Testis (tissue), 3 donors: Measurements from ENCODE around the gene RGS13. TPM values are rescaled to one million over a fixed set of nuclear protein-coding genes. Genes with fewer than 3 reads are reported as not detected.

ENCODE experiments used
- DNase-seq: peaks from one replicate; pipeline ENCODE4 v3.0.0-alpha.2; 2019
- H3K27ac ChIP-seq, 2 donors: fragments of 200-600 bp; sonication (generic); one replicate each; pipeline ENCODE4 v1.5.1; 2019
- H3K27me3 ChIP-seq: fragments of 200-600 bp; sonication (generic); one replicate; pipeline ENCODE4 v1.5.1; 2019
- H3K36me3 ChIP-seq: fragments of 200-600 bp; sonication (generic); one replicate; pipeline ENCODE4 v1.5.1; 2017; ENCODE audit warnings: low read depth; ENCODE audit errors: missing control alignments
- H3K4me1 ChIP-seq: fragments of 200-600 bp; sonication (generic); one replicate; pipeline ENCODE4 v1.5.1; 2019
- H3K4me3 ChIP-seq, 2 donors: fragments of 200-600 bp; sonication (generic); one replicate each; pipeline ENCODE4 v1.5.1; 2017 to 2019
- H3K9me3 ChIP-seq: fragments of 200-600 bp; sonication (generic); one replicate; pipeline ENCODE4 v1.5.1; 2017
- CTCF ChIP-seq, 3 experiments: fragments of 450-650 bp in 2 of 3; fragments of 200-600 bp in 1 of 3; sonication (generic) in 1 of 3; IDR thresholded peaks; one replicate each; pipeline ENCODE4 v1.5.1; 2016 to 2019; ENCODE audit warnings: antibody characterized with exemption in 3 of 3, mild to moderate bottlenecking in 2 of 3, moderate library complexity in 1 of 3
- POLR2A ChIP-seq: fragments of 450-650 bp; IDR thresholded peaks from one replicate; pipeline ENCODE4 v1.6.1; 2017; ENCODE audit warnings: antibody characterized with exemption, mild to moderate bottlenecking, moderate library complexity
- WGBS, 2 donors: methylation state at CpG; one replicate each; pipeline ENCODE4 v1.1.5; 2018; 5-methylcytosine and 5-hydroxymethylcytosine counted together
- intact Hi-C: fragments of 100-400 bp; cut with DNase I; formaldehyde crosslinking; loops from one replicate; pipeline ENCODE4 v1.15.1; 2023; ENCODE audit warnings: low total_unique reads
- polyA plus RNA-seq: library from polyadenylated mRNA; stranded (reverse); fragments of 350-450 nt; fragmentation: Illumina TruSeq; extraction: RNeasy Lipid Tissue Mini Kit (QIAGEN cat#74804); gene quantifications from one replicate; pipeline ENCODE4 v1.2.3, GENCODE V29; 2014; ENCODE audit warnings: low read depth, low replicate concordance; ENCODE audit not compliant: insufficient read depth
- total RNA-seq, 2 donors: library from RNA; depleted of rRNA; stranded (reverse); fragments of >200 nt; gene quantifications; one replicate each; pipeline ENCODE4 v1.2.3, GENCODE V29; 2016

The RGS13 gene
- total and polyA plus RNA-seq, 3 donors from 2014 or later = 0.25 TPM; not detected in 2

DNA sequence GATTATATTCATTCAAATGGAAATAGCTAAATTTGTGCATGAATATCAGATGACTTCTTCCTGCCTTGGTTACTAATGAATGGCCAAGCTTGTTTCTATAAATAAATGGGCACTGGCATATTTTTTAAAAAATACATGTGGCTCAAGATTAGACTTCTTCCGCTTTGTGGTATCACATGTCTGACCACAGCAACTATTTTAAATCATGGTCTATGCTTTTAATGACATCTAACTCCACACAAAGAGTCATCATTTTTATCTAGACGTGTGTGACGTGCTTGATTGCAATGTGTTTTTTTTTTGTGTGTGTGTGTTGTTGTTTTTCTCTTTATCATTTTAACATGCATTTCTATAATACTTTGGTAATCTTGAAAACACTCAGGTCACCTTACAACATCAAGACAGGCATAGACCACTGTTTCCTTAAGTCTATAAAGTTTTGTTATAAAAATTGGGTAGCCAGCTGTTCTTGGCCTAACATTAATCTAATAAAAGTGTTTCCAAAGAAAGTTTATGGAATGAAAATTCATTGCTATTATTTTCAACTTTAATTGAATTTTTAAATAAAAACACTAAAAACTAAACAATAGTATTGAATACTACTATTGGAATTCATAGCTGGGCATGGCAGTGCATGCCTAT is 30.8 kb upstream of the RGS13 start:
- Histone ChIP-seq H3K4me1 (no peaks in the 10 kb centered on the region), H3K4me3 (no peak overlapping the region), H3K27me3 (no peaks in the 10 kb centered on the region), H3K36me3 (no peaks in the 10 kb centered on the region), H3K9me3 (no peaks in the 10 kb centered on the region), H3K27ac (no peak overlapping the region)
- 82 to 87% methylated on average over 3 of the region's 3 CpGs for WGBS, 2 donors
- TF ChIP-seq POLR2A (no peak), CTCF (IDR thresholded peaks at IDR 0.05) (no peak)
- DNase-seq = no peak
- intact Hi-C loops = loop anchor here (10.0 kb wide), 1 partner anchor 130 kb away; no protein-coding TSS in a partner anchor

- DNase-seq = no peak
- Histone ChIP-seq H3K9me3 (no peaks in the 10 kb centered on the region), H3K36me3 (no peaks in the 10 kb centered on the region), H3K27me3 (no peaks in the 10 kb centered on the region), H3K27ac (no peak overlapping the region), H3K4me1 (no peaks in the 10 kb centered on the region), H3K4me3 (no peak overlapping the region)
- intact Hi-C loops = loop anchor here (10.0 kb wide), 1 partner anchor 134 kb away; no protein-coding TSS in a partner anchor
- WGBS, 2 donors = 62 to 90% methylated on average over 2 of the region's 2 CpGs
- TF ChIP-seq CTCF (IDR thresholded peaks at IDR 0.05) = no peak
- TF ChIP-seq POLR2A = no peak
Observed at GRCh38 chr1:192608671-192609070, 27.3 kb upstream of the RGS13 start.

DNA sequence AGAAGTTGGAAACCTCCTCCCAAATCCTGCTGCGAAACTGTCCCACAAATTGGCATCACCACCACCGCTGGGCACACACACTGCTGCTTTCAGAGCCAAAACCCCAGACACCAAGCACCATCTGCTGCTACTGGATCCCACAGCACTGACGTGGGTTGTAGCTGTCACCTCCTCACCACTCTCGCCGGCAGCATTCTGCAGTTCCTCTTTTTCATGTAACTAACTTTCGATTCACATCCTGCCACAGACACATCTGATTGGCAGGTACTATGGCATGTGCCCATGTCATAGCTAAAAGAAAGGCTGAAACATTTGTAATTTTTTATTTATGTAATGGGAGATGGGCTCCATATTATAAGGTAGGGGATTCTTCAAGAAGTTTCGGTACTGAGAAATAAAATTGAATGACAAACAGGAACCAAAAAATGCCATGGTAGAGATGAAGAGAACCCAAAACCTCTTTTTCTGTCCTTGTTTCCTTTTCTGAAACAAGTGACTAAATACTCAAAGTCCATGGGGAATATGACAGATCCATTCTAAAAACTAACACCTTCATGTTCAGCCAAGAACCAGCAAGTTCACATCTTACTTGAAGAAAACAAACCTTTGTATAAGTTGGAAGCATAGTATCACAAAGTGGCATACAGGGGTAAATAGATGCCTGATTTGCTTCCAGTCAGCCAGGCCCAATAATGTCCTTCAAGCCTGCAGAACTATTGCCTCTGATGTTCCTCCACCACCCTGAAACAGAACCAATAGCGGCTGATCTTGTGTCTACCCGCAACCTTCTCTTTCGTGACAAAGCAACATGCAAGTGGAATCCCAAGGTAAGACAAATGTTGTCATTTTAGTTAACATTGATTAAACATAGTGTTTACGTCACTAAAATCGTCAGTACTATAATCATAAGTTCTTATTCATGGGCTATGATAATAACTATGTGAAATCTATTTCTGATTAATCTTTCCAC is 26.6 kb upstream of the RGS13 start:
- Histone ChIP-seq H3K27me3 (no peaks in the 10 kb centered on the region), H3K9me3 (no peaks in the 10 kb centered on the region), H3K36me3 (no peaks in the 10 kb centered on the region), H3K4me1 (no peaks in the 10 kb centered on the region), H3K4me3 (no peak overlapping the region), H3K27ac (no peak overlapping the region)
- intact Hi-C loops = loop anchor here (10.0 kb wide), 1 partner anchor 135 kb away; no protein-coding TSS in a partner anchor
- peak; percentile 61 for DNase-seq
- TF ChIP-seq CTCF (IDR thresholded peaks at IDR 0.05) = no peak
- TF ChIP-seq POLR2A = no peak
- WGBS, 2 donors = 83 to 84% methylated on average over 12 of the region's 12 CpGs

- Histone ChIP-seq H3K4me3 (no peak overlapping the region), H3K27me3 (no peaks in the 10 kb centered on the region), H3K27ac (no peak overlapping the region), H3K9me3 (no peaks in the 10 kb centered on the region), H3K36me3 (no peaks in the 10 kb centered on the region), H3K4me1 (no peaks in the 10 kb centered on the region)
- intact Hi-C loops = no loop called here
- WGBS, 2 donors = 49 to 50% methylated on average over 3 of the region's 3 CpGs
- no peak for DNase-seq
- TF ChIP-seq CTCF (IDR thresholded peaks at IDR 0.05) (peak in 2 of 3 experiments; percentile 19 to 68), POLR2A (no peak)
Observed at GRCh38 chr1:192610112-192610889, 25.6 kb upstream of the RGS13 start.
